ENCODE results near the gene NSD1. TPM values are rescaled to one million over a fixed set of nuclear protein-coding genes. Genes with fewer than 3 reads are reported as not detected.

The NSD1 gene
- total and polyA plus RNA-seq, 7 donors, result 6.0 to 56.2 (median 38.5) TPM

- Histone ChIP-seq H3K4me1 (peaks cover 14% of the 10 kb centered on the region), H3K27ac (peak overlapping the region; percentile 86), H3K36me3 (ENCODE audit: insufficient read depth in 1 of 2, low read depth in 1 of 2) (no peaks in the 10 kb centered on the region), H3K9me3 (no peaks in the 10 kb centered on the region), H3K27me3 (ENCODE audit: insufficient read depth in 3 of 3, low read length in 2 of 3) (no peaks in the 10 kb centered on the region), H3K4me3 (peak overlapping the region; percentile 63)
- TF ChIP-seq CTCF (IDR thresholded peaks at IDR 0.05), result no peak
- DNase-seq (peak; percentile 91 to 96), ATAC-seq (peak; percentile 97 to 99 (median 99))
- 13 to 18% (median 14%) methylated on average over 47 to 49 of the region's 49 CpGs for WGBS, 3 donors
- intact Hi-C loops (cut with DNase I), result loop anchor here (2.0 to 5.0 kb wide), 2 partner anchors 18 to 185 kb away; partner anchors contain the start of genes PRELID1 (in 1 of the 2) and RAB24 (in 1 of the 2)
Measured at GRCh38 chr5:177116631-177117373, 16.8 kb upstream of the NSD1 start.

GRCh38 chr5:177117441-177118045, 16.0 kb upstream of the NSD1 start:
- intact Hi-C loops (cut with DNase I), result loop anchor here (2.0 to 5.0 kb wide), 2 partner anchors 17 to 185 kb away; partner anchors contain the start of genes PRELID1 (in 1 of the 2) and RAB24 (in 1 of the 2)
- Histone ChIP-seq H3K9me3 (no peaks in the 10 kb centered on the region), H3K27me3 (ENCODE audit: insufficient read depth in 3 of 3, low read length in 2 of 3) (no peaks in the 10 kb centered on the region), H3K4me1 (peaks cover 14% of the 10 kb centered on the region), H3K4me3 (peak overlapping the region; percentile 63), H3K36me3 (ENCODE audit: insufficient read depth in 1 of 2, low read depth in 1 of 2) (no peaks in the 10 kb centered on the region), H3K27ac (peak overlapping the region; percentile 86)
- no peak for TF ChIP-seq CTCF (IDR thresholded peaks at IDR 0.05)
- WGBS, 3 donors, result 97 to 98% (median 97%) methylated on average over 30 of the region's 30 CpGs
- ATAC-seq (no peak), DNase-seq (peak in 1 of 2 donors; percentile 46)

GRCh38 chr5:177122566-177122965, 11.0 kb upstream of the NSD1 start:
- WGBS, 3 donors, result 94 to 100% (median 96%) methylated on average over 5 of the region's 5 CpGs
- no peak for TF ChIP-seq CTCF (IDR thresholded peaks at IDR 0.05)
- H3K4me3 ChIP-seq, result no peak overlapping the region

GRCh38 chr5:177123789-177124485, 9.6 kb upstream of the NSD1 start:
- no peak overlapping the region for H3K4me3 ChIP-seq
- no peak for TF ChIP-seq CTCF (IDR thresholded peaks at IDR 0.05)
- WGBS, 3 donors, result 81 to 86% (median 81%) methylated on average over 15 of the region's 15 CpGs
- intact Hi-C loops (cut with DNase I), result no loop called here
- no peaks in the 10 kb centered on the region for H3K27me3 ChIP-seq (ENCODE audit: insufficient read depth in 3 of 3, low read length in 2 of 3)
- H3K27ac ChIP-seq, result no peak overlapping the region
- H3K4me1 ChIP-seq, result no peaks in the 10 kb centered on the region
- ATAC-seq, result no peak
- H3K9me3 ChIP-seq, result no peaks in the 10 kb centered on the region
- peak in 1 of 2 donors; percentile 16 for DNase-seq
- no peaks in the 10 kb centered on the region for H3K36me3 ChIP-seq (ENCODE audit: insufficient read depth in 1 of 2, low read depth in 1 of 2)

More at GRCh38 chr5:177122566-177122965, 11.0 kb upstream of the NSD1 start:
- H3K4me1 ChIP-seq, result no peaks in the 10 kb centered on the region
- H3K9me3 ChIP-seq, result no peaks in the 10 kb centered on the region
- H3K27ac ChIP-seq, result no peak overlapping the region
- H3K36me3 ChIP-seq (ENCODE audit: insufficient read depth in 1 of 2, low read depth in 1 of 2), result no peaks in the 10 kb centered on the region
- DNase-seq (no peak), ATAC-seq (no peak)
- H3K27me3 ChIP-seq (ENCODE audit: insufficient read depth in 3 of 3, low read length in 2 of 3), result no peaks in the 10 kb centered on the region
- intact Hi-C loops (cut with DNase I), result no loop called here
